HG03139 (cell line): ENCODE measurements around the gene SERINC3.

Experiments used
- ATAC-seq: cut with Tn5 transposase; IDR thresholded peaks from one replicate; pipeline ENCODE4 v1.9.1; 2021; ENCODE audit not compliant: unreplicated experiment

Gene SERINC3

GRCh38 chr20:44533928-44534327, 12.1 kb upstream of the SERINC3 start:
- ATAC-seq: no peak

- no peak for ATAC-seq
Measured at GRCh38 chr20:44532981-44533331, 11.1 kb upstream of the SERINC3 start.

- no peak for ATAC-seq
Measured at GRCh38 chr20:44532259-44532980, 10.6 kb upstream of the SERINC3 start.

- ATAC-seq: no peak
Measured at GRCh38 chr20:44528309-44528708, 6.4 kb upstream of the SERINC3 start.

GRCh38 chr20:44527716-44528199, 5.9 kb upstream of the SERINC3 start:
- ATAC-seq: no peak

GRCh38 chr20:44526129-44526528, 4.3 kb upstream of the SERINC3 start:
- ATAC-seq: no peak

GRCh38 chr20:44523746-44524145, 1.9 kb upstream of the SERINC3 start:
- no peak for ATAC-seq

- no peak for ATAC-seq
Measured at GRCh38 chr20:44522841-44523240, 971 bp upstream of the SERINC3 start.

GRCh38 chr20:44520881-44521280, 989 bp downstream of the SERINC3 start:
- ATAC-seq: no peak

- ATAC-seq: no peak
Measured at GRCh38 chr20:44518248-44518647, 3.6 kb downstream of the SERINC3 start.

GRCh38 chr20:44517454-44517853, 4.4 kb downstream of the SERINC3 start:
- no peak for ATAC-seq

GRCh38 chr20:44516491-44516890, 5.4 kb downstream of the SERINC3 start:
- no peak for ATAC-seq

GRCh38 chr20:44513871-44514270, 8.0 kb downstream of the SERINC3 start:
- ATAC-seq: no peak

- ATAC-seq: no peak
Measured at GRCh38 chr20:44509762-44510161, 12.1 kb downstream of the SERINC3 start.

GRCh38 chr20:44504402-44505307, 17.2 kb downstream of the SERINC3 start:
- ATAC-seq: no peak

- no peak for ATAC-seq
Measured at GRCh38 chr20:44502968-44503367, 18.9 kb downstream of the SERINC3 start.

- ATAC-seq: no peak
Measured at GRCh38 chr20:44501448-44501847, 20.4 kb downstream of the SERINC3 start.

- ATAC-seq: no peak
Measured at GRCh38 chr20:44500221-44500620, 21.6 kb downstream of the SERINC3 start.

GRCh38 chr20:44497761-44498160, 24.1 kb downstream of the SERINC3 start:
- no peak for ATAC-seq

- no peak for ATAC-seq
Measured at GRCh38 chr20:44496976-44497375, 24.9 kb downstream of the SERINC3 start.

GRCh38 chr20:44495802-44496481, 25.9 kb downstream of the SERINC3 start:
- no peak for ATAC-seq

GRCh38 chr20:44495257-44495656, 26.6 kb downstream of the SERINC3 start:
- ATAC-seq: no peak
